Hepatocyte (in vitro differentiated cells): ENCODE results near the gene SLC1A4. TPM values are rescaled to one million over a fixed set of nuclear protein-coding genes. Genes with fewer than 3 reads are reported as not detected.
"Not testable (repeated sequence)": the region's sequence is repeated elsewhere in the genome, so short reads cannot be mapped to it uniquely, and the experiment has no call there.

Source experiments
- DNase-seq: peaks from one replicate; pipeline ENCODE4 v3.0.0-alpha.2; 2016; ENCODE audit warnings: low spot score
- H2AFZ ChIP-seq: fragments of 200-600 bp; sonication (generic); 2 replicates; pipeline ENCODE4 v1.6.0; 2016; ENCODE audit warnings: antibody characterized with exemption, mild to moderate bottlenecking
- H3K27ac ChIP-seq: fragments of 200-600 bp; sonication (generic); 2 replicates; pipeline ENCODE4 v1.5.1; 2016; ENCODE audit warnings: mild to moderate bottlenecking
- H3K27me3 ChIP-seq: fragments of 200-600 bp; sonication (generic); 2 replicates; pipeline ENCODE4 v1.6.1; 2016
- H3K36me3 ChIP-seq: fragments of 200-600 bp; sonication (generic); replicated peaks from 2 replicates; pipeline ENCODE4 v1.5.1; 2016; ENCODE audit warnings: low read depth; ENCODE audit not compliant: insufficient read depth
- H3K4me1 ChIP-seq: fragments of 200-600 bp; sonication (generic); 2 replicates; pipeline ENCODE4 v1.5.1; 2016; ENCODE audit warnings: mild to moderate bottlenecking, moderate library complexity; ENCODE audit not compliant: insufficient read depth
- H3K4me2 ChIP-seq: fragments of 200-600 bp; sonication (generic); 2 replicates; pipeline ENCODE4 v1.6.0; 2016
- H3K4me3 ChIP-seq: fragments of 200-600 bp; sonication (generic); 2 replicates; pipeline ENCODE4 v1.5.1; 2016; ENCODE audit warnings: mild to moderate bottlenecking
- H3K79me2 ChIP-seq: fragments of 200-600 bp; sonication (generic); 2 replicates; pipeline ENCODE4 v1.6.0; 2017; ENCODE audit warnings: mild to moderate bottlenecking
- H3K9me2 ChIP-seq: fragments of 200-600 bp; sonication (generic); replicated peaks from 2 replicates; pipeline ENCODE4 v1.6.0; 2017; ENCODE audit warnings: mild to moderate bottlenecking; ENCODE audit not compliant: insufficient read depth
- H3K9me3 ChIP-seq: fragments of 200-600 bp; sonication (generic); 2 replicates; pipeline ENCODE4 v1.5.1; 2016; ENCODE audit warnings: low read depth, mild to moderate bottlenecking
- H4K20me1 ChIP-seq: fragments of 200-600 bp; sonication (generic); 2 replicates; pipeline ENCODE4 v1.6.0; 2016; ENCODE audit warnings: mild to moderate bottlenecking; ENCODE audit not compliant: insufficient read depth, poor library complexity, severe bottlenecking
- CTCF ChIP-seq: fragments of 200-600 bp; sonication (generic); IDR thresholded peaks from 2 replicates; pipeline ENCODE4 v1.5.1; 2016; ENCODE audit warnings: antibody characterized with exemption, mild to moderate bottlenecking; ENCODE audit not compliant: poor library complexity
- EZH2 ChIP-seq: fragments of 200-600 bp; sonication (generic); IDR thresholded peaks from 2 replicates; pipeline ENCODE4 v1.6.1; 2016; ENCODE audit warnings: antibody characterized with exemption, mild to moderate bottlenecking, borderline replicate concordance
- EZH2phosphoT487 ChIP-seq: fragments of 200-600 bp; sonication (generic); IDR thresholded peaks from one replicate; pipeline ENCODE4 v1.6.1; 2018; ENCODE audit warnings: antibody characterized with exemption, mild to moderate bottlenecking, low read depth, moderate library complexity; ENCODE audit not compliant: unreplicated experiment, severe bottlenecking
- WGBS: methylation state at CpG from one replicate; pipeline ENCODE4 v1.1.6; 2016; ENCODE audit warnings: low lambda C conversion rate; ENCODE audit errors: missing lambda C conversion rate; 5-methylcytosine and 5-hydroxymethylcytosine counted together
- polyA plus RNA-seq: library from polyadenylated mRNA; unstranded; fragments of >200 nt; fragmentation: Nextera tagmentation; extraction: Ambion mirVana; gene quantifications from 2 replicates; pipeline ENCODE4 v1.2.1, GENCODE V29; 2016
- total RNA-seq: library from RNA; depleted of rRNA; stranded (reverse); fragments of >200 nt; gene quantifications from 2 replicates; pipeline ENCODE4 v1.2.3, GENCODE V29; 2014

SLC1A4 gene
- total and polyA plus RNA-seq, 2 experiments from 2014 or later, result 14.2 to 17.8 TPM

- Histone ChIP-seq H2AFZ (no peak overlapping the region), H3K9me2 (no peaks in the 10 kb centered on the region), H4K20me1 (no peaks in the 10 kb centered on the region), H3K4me2 (no peak overlapping the region), H3K36me3 (no peaks in the 10 kb centered on the region), H3K4me1 (no peaks in the 10 kb centered on the region), H3K27me3 (no peaks in the 10 kb centered on the region), H3K79me2 (no peaks in the 10 kb centered on the region), H3K9me3 (no peaks in the 10 kb centered on the region), H3K4me3 (no peak overlapping the region), H3K27ac (no peak overlapping the region)
- DNase-seq, result no peak
- 72% methylated on average over 1 of the region's 1 CpG for WGBS
- TF ChIP-seq CTCF (no peak), EZH2 (no peak), EZH2phosphoT487 (no peak)
Observed at GRCh38 chr2:65019010-65019409, 29.8 kb downstream of the SLC1A4 start.

- 83% methylated on average over 8 of the region's 8 CpGs for WGBS
- H3K4me1 ChIP-seq, result no peaks in the 10 kb centered on the region
- H3K27ac ChIP-seq, result no peak overlapping the region
- no peaks in the 10 kb centered on the region for H3K9me3 ChIP-seq
- H4K20me1 ChIP-seq, result no peaks in the 10 kb centered on the region
- no peak for DNase-seq
- no peaks in the 10 kb centered on the region for H3K9me2 ChIP-seq
- no peaks in the 10 kb centered on the region for H3K79me2 ChIP-seq
- no peak for TF ChIP-seq EZH2
- no peak for TF ChIP-seq CTCF
- no peak for TF ChIP-seq EZH2phosphoT487
- H3K36me3 ChIP-seq, result no peaks in the 10 kb centered on the region
- no peak overlapping the region for H3K4me3 ChIP-seq
- H3K4me2 ChIP-seq, result no peak overlapping the region
- H3K27me3 ChIP-seq, result no peaks in the 10 kb centered on the region
- H2AFZ ChIP-seq, result no peak overlapping the region
Observed at GRCh38 chr2:65019675-65020195, 30.5 kb downstream of the SLC1A4 start.

DNA sequence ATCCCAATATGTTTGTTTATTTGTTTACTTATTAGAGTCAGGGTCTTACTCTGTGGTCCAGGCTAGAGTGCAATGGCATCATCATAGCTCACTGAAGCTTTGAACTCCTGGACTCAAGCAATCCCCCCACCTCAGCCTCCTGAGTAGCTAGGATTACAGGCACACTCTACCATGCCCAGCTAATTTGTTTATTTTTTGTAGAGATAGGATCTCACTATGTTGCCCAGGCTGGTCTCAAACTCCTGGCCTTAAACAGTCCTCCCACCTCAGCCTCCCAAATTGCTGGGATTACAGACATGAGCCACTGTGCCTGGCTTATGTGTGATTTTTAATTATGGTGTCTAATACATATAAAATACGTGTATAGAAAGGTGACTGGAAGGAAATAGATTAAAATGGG lies 31.1 kb downstream of the SLC1A4 start:
- not testable (repeated sequence) for H3K9me2 ChIP-seq, H3K4me1 ChIP-seq, H3K27me3 ChIP-seq, H3K4me2 ChIP-seq, DNase-seq, H3K36me3 ChIP-seq, H3K79me2 ChIP-seq, H3K9me3 ChIP-seq, H2AFZ ChIP-seq, H3K4me3 ChIP-seq, H4K20me1 ChIP-seq, H3K27ac ChIP-seq
- 94% methylated on average over 1 of the region's 1 CpG for WGBS

DNA sequence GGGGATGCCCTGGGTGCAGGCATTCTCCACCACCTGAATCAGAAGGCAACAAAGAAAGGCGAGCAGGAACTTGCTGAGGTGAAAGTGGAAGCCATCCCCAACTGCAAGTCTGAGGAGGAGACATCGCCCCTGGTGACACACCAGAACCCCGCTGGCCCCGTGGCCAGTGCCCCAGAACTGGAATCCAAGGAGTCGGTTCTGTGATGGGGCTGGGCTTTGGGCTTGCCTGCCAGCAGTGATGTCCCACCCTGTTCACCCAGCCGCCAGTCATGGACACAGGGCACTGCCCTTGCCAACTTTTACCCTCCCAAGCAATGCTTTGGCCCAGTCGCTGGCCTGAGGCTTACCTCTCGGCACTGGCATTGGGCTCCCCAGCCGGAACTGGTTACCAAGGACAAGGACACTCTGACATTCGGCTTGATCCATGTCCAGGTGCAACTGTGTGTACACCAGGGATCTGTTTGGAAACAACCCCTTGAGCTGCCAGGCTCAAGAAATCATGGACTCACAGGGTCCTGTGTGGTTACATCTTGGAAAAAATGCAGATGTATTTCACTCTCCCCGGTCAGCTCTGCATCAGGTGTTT lies 31.8 kb downstream of the SLC1A4 start:
- H3K36me3 ChIP-seq, result no peaks in the 10 kb centered on the region
- H4K20me1 ChIP-seq, result no peaks in the 10 kb centered on the region
- no peak for DNase-seq
- no peaks in the 10 kb centered on the region for H3K27me3 ChIP-seq
- no peak for TF ChIP-seq EZH2phosphoT487
- H3K4me1 ChIP-seq, result peaks cover 7% of the 10 kb centered on the region
- WGBS, result 93% methylated on average over 11 of the region's 11 CpGs
- H3K9me2 ChIP-seq, result no peaks in the 10 kb centered on the region
- H3K79me2 ChIP-seq, result no peaks in the 10 kb centered on the region
- H3K27ac ChIP-seq, result no peak overlapping the region
- H3K9me3 ChIP-seq, result no peaks in the 10 kb centered on the region
- no peak overlapping the region for H3K4me2 ChIP-seq
- no peak overlapping the region for H3K4me3 ChIP-seq
- H2AFZ ChIP-seq, result no peak overlapping the region
